Upper lobe of left lung (tissue), 6 donors: ENCODE data around the gene ZNF423. TPM values are rescaled to one million over a fixed set of nuclear protein-coding genes. Genes with fewer than 3 reads are reported as not detected.

Experiments used
- ATAC-seq, 2 donors: fragments of 200-7000 bp; cut with Tn5 transposase; one replicate each; pipeline ENCODE4 v1.9.1; 2022; ENCODE audit warnings: mild to moderate bottlenecking in 2 of 2, moderate library complexity in 2 of 2; ENCODE audit not compliant: low FRiP score in 2 of 2
- DNase-seq, 2 donors: peaks; one replicate each; pipeline ENCODE4 v3.0.0-alpha.2; 2019 to 2020
- H3K27ac ChIP-seq, 4 donors: fragments of 200-600 bp; sonication (generic); one replicate each; pipeline ENCODE4 v1.5.1; 2016 to 2019
- H3K27me3 ChIP-seq, 4 donors: fragments of 200-600 bp; sonication (generic); one replicate each; pipeline ENCODE4 v1.5.1; 2017 to 2019
- H3K36me3 ChIP-seq, 4 donors: fragments of 200-600 bp; sonication (generic); one replicate each; pipeline ENCODE4 v1.5.1; 2016 to 2019
- H3K4me1 ChIP-seq, 4 donors: fragments of 200-600 bp; sonication (generic); one replicate each; pipeline ENCODE4 v1.5.1; 2018 to 2019
- H3K4me3 ChIP-seq, 4 donors: fragments of 200-600 bp; sonication (generic); one replicate each; pipeline ENCODE4 v1.5.1; 2017 to 2019; ENCODE audit warnings: mild to moderate bottlenecking in 2 of 4, moderate library complexity in 1 of 4
- H3K9me3 ChIP-seq, 4 donors: fragments of 200-600 bp; sonication (generic); one replicate each; pipeline ENCODE4 v1.5.1; 2018 to 2019
- CTCF ChIP-seq, 6 experiments: fragments of 450-650 bp in 4 of 6; fragments of 200-600 bp in 2 of 6; sonication (generic) in 2 of 6; IDR thresholded peaks; one replicate each; pipeline ENCODE4 v1.5.1; 2016 to 2019; ENCODE audit warnings: antibody characterized with exemption in 6 of 6
- EP300 ChIP-seq, 4 donors: sonication (generic); formaldehyde crosslinking; IDR thresholded peaks; one replicate each; pipeline ENCODE4 v1.5.1; 2017; ENCODE audit warnings: antibody characterized with exemption in 4 of 4, control low read depth in 2 of 4
- POLR2A ChIP-seq, 4 donors: fragments of 450-650 bp; IDR thresholded peaks; one replicate each; pipeline ENCODE4 v1.5.1; 2016 to 2017; ENCODE audit warnings: antibody characterized with exemption in 4 of 4, mild to moderate bottlenecking in 2 of 4
- POLR2AphosphoS5 ChIP-seq, 2 donors: sonication (generic); formaldehyde crosslinking; IDR thresholded peaks; one replicate each; pipeline ENCODE4 v1.5.1; 2017; ENCODE audit warnings: antibody characterized with exemption in 2 of 2
- WGBS, 2 donors: methylation state at CpG; one replicate each; pipeline ENCODE4 v1.1.5; 2017 to 2018; 5-methylcytosine and 5-hydroxymethylcytosine counted together
- total RNA-seq, 6 donors: library from RNA; depleted of rRNA in 4 of 6; stranded (reverse); fragments of >200 nt in 4 of 6; gene quantifications; one replicate each; pipeline versions ENCODE4 v1.1.0 to v1.2.1, GENCODE V29; 2016 to 2021
- donor health status: DM: no; HTN: no; CAD: no; lungs with moderate emphysema.
- donor health status: DM: no; HTN: yes; CAD: no; lungs with severe emphysema.

The ZNF423 gene
- total RNA-seq, 6 donors from 2014 or later, result 4.1 to 11.4 (median 6.7) TPM

- no peaks in the 10 kb centered on the region for H3K4me1 ChIP-seq
- no peaks in the 10 kb centered on the region for H3K36me3 ChIP-seq
- no peaks in the 10 kb centered on the region for H3K27me3 ChIP-seq
- TF ChIP-seq POLR2AphosphoS5 (IDR thresholded peaks at IDR 0.05) (no peak), CTCF (IDR thresholded peaks at IDR 0.05) (no peak), POLR2A (IDR thresholded peaks at IDR 0.05) (no peak), EP300 (IDR thresholded peaks at IDR 0.05) (no peak)
- no peak overlapping the region for H3K4me3 ChIP-seq
- DNase-seq, result no peak
- no peak overlapping the region for H3K27ac ChIP-seq
- no peak for ATAC-seq
- 90 to 96% methylated on average over 3 of the region's 3 CpGs for WGBS, 2 donors
- peaks cover 0 to 10% (median 2%) of the 10 kb centered on the region in 4 donors for H3K9me3 ChIP-seq
Observed at GRCh38 chr16:49628148-49628547, 227.8 kb downstream of the ZNF423 start.

- TF ChIP-seq POLR2AphosphoS5 (IDR thresholded peaks at IDR 0.05) (no peak), EP300 (IDR thresholded peaks at IDR 0.05) (no peak), POLR2A (IDR thresholded peaks at IDR 0.05) (no peak), CTCF (IDR thresholded peaks at IDR 0.05) (no peak)
- 53 to 61% methylated on average over 3 of the region's 3 CpGs for WGBS, 2 donors
- no peak for ATAC-seq
- no peak for DNase-seq
- no peaks in the 10 kb centered on the region for H3K36me3 ChIP-seq
- peaks cover 0 to 10% (median 2%) of the 10 kb centered on the region in 4 donors for H3K9me3 ChIP-seq
- H3K4me1 ChIP-seq, result peaks cover under 1 to 4% (median 2%) of the 10 kb centered on the region in 4 donors
- H3K4me3 ChIP-seq, result no peak overlapping the region
- no peak overlapping the region for H3K27ac ChIP-seq
- H3K27me3 ChIP-seq, result no peaks in the 10 kb centered on the region
Observed at GRCh38 chr16:49625311-49626065, 230.4 kb downstream of the ZNF423 start.

GRCh38 chr16:49623501-49624266 is 232.2 kb downstream of the ZNF423 start:
- WGBS, 2 donors, result 83 to 94% methylated on average over 6 to 8 of the region's 8 CpGs
- H3K27me3 ChIP-seq, result no peaks in the 10 kb centered on the region
- no peak overlapping the region for H3K27ac ChIP-seq
- no peak for TF ChIP-seq EP300 (IDR thresholded peaks at IDR 0.05)
- TF ChIP-seq CTCF (IDR thresholded peaks at IDR 0.05), result no peak
- TF ChIP-seq POLR2A (IDR thresholded peaks at IDR 0.05), result no peak
- TF ChIP-seq POLR2AphosphoS5 (IDR thresholded peaks at IDR 0.05), result no peak
- ATAC-seq (no peak), DNase-seq (no peak)
- no peak overlapping the region for H3K4me3 ChIP-seq
- no peaks in the 10 kb centered on the region for H3K36me3 ChIP-seq
- H3K4me1 ChIP-seq, result peaks cover 5 to 9% (median 7%) of the 10 kb centered on the region in 4 donors
- peaks cover 0 to under 1% (median 0%) of the 10 kb centered on the region in 4 donors for H3K9me3 ChIP-seq

GRCh38 chr16:49622421-49623402 is 233.2 kb downstream of the ZNF423 start:
- Histone ChIP-seq H3K27me3 (no peaks in the 10 kb centered on the region), H3K9me3 (no peaks in the 10 kb centered on the region), H3K36me3 (no peaks in the 10 kb centered on the region), H3K27ac (no peak overlapping the region), H3K4me1 (peaks cover 5 to 9% (median 7%) of the 10 kb centered on the region in 4 donors), H3K4me3 (no peak overlapping the region)
- WGBS, 2 donors, result 92 to 93% methylated on average over 15 to 17 of the region's 17 CpGs
- DNase-seq (no peak), ATAC-seq (no peak)
- TF ChIP-seq CTCF (IDR thresholded peaks at IDR 0.05), result no peak
- no peak for TF ChIP-seq EP300 (IDR thresholded peaks at IDR 0.05)
- no peak for TF ChIP-seq POLR2A (IDR thresholded peaks at IDR 0.05)
- no peak for TF ChIP-seq POLR2AphosphoS5 (IDR thresholded peaks at IDR 0.05)
